IMR-90 (cell line): ENCODE data around the gene NPAS3.

Experiments used
- BHLHE40 ChIP-seq: fragments of 150-350 bp; IDR thresholded peaks from 2 replicates; pipeline ENCODE4 v1.6.1; 2016; ENCODE audit warnings: mild to moderate bottlenecking, low read depth, low read length
- CHD1 ChIP-seq: IDR thresholded peaks from 2 replicates; pipeline ENCODE4 v1.6.1; 2012; ENCODE audit warnings: low read depth, low read length, improper control_type of control experiment
- FOS ChIP-seq: fragments of 150-350 bp; IDR thresholded peaks from 2 replicates; pipeline ENCODE4 v1.6.1; 2016; ENCODE audit warnings: low read depth, low read length
- MAZ ChIP-seq: IDR thresholded peaks from 2 replicates; pipeline ENCODE4 v1.6.1; 2012; ENCODE audit warnings: low read depth, mild to moderate bottlenecking, low read length, improper control_type of control experiment, moderate library complexity, borderline replicate concordance
- MXI1 ChIP-seq: IDR thresholded peaks from 2 replicates; pipeline ENCODE4 v1.6.1; 2012; ENCODE audit warnings: low read depth, mild to moderate bottlenecking, low read length, moderate library complexity, borderline replicate concordance
- POLR2A ChIP-seq: IDR thresholded peaks from 2 replicates; pipeline ENCODE4 v1.6.1; 2012; ENCODE audit warnings: mild to moderate bottlenecking, low read depth, low read length
- RAD21 ChIP-seq: IDR thresholded peaks from 2 replicates; pipeline ENCODE4 v1.6.1; 2012; ENCODE audit warnings: low read length, improper control_type of control experiment
- RFX5 ChIP-seq: IDR thresholded peaks from 2 replicates; pipeline ENCODE4 v1.8.0; 2012; ENCODE audit warnings: low read depth, mild to moderate bottlenecking, low read length, moderate library complexity
- SMC3 ChIP-seq: fragments of 150-350 bp; IDR thresholded peaks from 2 replicates; pipeline ENCODE4 v1.6.1; 2016; ENCODE audit warnings: low read depth, mild to moderate bottlenecking, antibody characterized with exemption, low read length, moderate library complexity
- TF ChIP-seq, protein P1 (sequence below): conservative IDR thresholded peaks from 2 replicates; pipeline ENCODE4 v1.5.1; 2012; ENCODE audit warnings: mild to moderate bottlenecking, low read depth, low read length, improper control_type of control experiment
- TF ChIP-seq, protein P2 (sequence below): fragments of 150-350 bp; IDR thresholded peaks from 2 replicates; pipeline ENCODE4 v1.6.1; 2016; ENCODE audit warnings: low read depth, mild to moderate bottlenecking, low read length, moderate library complexity, borderline replicate concordance
- TF ChIP-seq, protein P3 (sequence below): fragments of 150-350 bp; IDR thresholded peaks from 2 replicates; pipeline ENCODE4 v1.6.1; 2017; ENCODE audit warnings: mild to moderate bottlenecking, antibody characterized with exemption, low read length, low read depth

DNA sequence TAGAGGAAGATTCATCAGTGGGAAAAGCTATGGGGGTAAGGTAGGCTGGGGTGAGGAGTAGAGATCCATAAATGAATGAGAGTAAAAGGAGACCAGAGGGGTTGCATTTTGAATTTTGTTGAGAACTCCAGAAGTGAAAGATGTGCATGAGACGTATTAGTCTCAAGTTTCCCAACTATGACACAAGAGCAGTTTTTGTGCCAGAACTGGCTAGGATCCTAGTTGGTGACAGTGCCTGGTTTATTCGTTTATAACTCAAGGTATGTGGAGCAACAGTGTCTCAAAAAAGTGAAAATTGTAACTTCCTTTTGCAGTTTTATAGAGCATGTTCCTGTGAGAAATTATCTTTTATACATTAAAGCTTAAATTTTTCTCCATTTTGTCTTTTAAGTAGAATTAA, 377.0 kb downstream of the NPAS3 start:
- TF ChIP-seq, protein P1, sequence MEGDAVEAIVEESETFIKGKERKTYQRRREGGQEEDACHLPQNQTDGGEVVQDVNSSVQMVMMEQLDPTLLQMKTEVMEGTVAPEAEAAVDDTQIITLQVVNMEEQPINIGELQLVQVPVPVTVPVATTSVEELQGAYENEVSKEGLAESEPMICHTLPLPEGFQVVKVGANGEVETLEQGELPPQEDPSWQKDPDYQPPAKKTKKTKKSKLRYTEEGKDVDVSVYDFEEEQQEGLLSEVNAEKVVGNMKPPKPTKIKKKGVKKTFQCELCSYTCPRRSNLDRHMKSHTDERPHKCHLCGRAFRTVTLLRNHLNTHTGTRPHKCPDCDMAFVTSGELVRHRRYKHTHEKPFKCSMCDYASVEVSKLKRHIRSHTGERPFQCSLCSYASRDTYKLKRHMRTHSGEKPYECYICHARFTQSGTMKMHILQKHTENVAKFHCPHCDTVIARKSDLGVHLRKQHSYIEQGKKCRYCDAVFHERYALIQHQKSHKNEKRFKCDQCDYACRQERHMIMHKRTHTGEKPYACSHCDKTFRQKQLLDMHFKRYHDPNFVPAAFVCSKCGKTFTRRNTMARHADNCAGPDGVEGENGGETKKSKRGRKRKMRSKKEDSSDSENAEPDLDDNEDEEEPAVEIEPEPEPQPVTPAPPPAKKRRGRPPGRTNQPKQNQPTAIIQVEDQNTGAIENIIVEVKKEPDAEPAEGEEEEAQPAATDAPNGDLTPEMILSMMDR: no peak
- TF ChIP-seq BHLHE40: no peak
- no peak for TF ChIP-seq POLR2A
- TF ChIP-seq RAD21: no peak
- no peak for TF ChIP-seq FOS
- TF ChIP-seq, protein P2, sequence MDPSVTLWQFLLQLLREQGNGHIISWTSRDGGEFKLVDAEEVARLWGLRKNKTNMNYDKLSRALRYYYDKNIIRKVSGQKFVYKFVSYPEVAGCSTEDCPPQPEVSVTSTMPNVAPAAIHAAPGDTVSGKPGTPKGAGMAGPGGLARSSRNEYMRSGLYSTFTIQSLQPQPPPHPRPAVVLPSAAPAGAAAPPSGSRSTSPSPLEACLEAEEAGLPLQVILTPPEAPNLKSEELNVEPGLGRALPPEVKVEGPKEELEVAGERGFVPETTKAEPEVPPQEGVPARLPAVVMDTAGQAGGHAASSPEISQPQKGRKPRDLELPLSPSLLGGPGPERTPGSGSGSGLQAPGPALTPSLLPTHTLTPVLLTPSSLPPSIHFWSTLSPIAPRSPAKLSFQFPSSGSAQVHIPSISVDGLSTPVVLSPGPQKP: no peak
- no peak for TF ChIP-seq MXI1
- TF ChIP-seq RFX5: no peak
- TF ChIP-seq MAZ: no peak
- TF ChIP-seq SMC3: no peak
- TF ChIP-seq CHD1: no peak
- TF ChIP-seq, protein P3, sequence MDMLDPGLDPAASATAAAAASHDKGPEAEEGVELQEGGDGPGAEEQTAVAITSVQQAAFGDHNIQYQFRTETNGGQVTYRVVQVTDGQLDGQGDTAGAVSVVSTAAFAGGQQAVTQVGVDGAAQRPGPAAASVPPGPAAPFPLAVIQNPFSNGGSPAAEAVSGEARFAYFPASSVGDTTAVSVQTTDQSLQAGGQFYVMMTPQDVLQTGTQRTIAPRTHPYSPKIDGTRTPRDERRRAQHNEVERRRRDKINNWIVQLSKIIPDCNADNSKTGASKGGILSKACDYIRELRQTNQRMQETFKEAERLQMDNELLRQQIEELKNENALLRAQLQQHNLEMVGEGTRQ: no peak
